Skeletal muscle tissue (tissue), 4 donors: ENCODE results near the gene HEXIM1. TPM values are rescaled to one million over a fixed set of nuclear protein-coding genes. Genes with fewer than 3 reads are reported as not detected.

Source experiments
- H3K27ac ChIP-seq: one replicate; pipeline ENCODE4 v1.7.0; 2013; ENCODE audit warnings: mild to moderate bottlenecking, low read depth, low read length, inconsistent platforms
- H3K27me3 ChIP-seq, 3 donors: one replicate each; pipeline ENCODE4 v1.7.0; 2013; ENCODE audit warnings: low read length in 3 of 3; ENCODE audit not compliant: control insufficient read depth in 3 of 3, insufficient read depth in 3 of 3
- H3K36me3 ChIP-seq, 3 donors: one replicate each; pipeline ENCODE4 v1.7.0; 2013; ENCODE audit warnings: low read length in 3 of 3; ENCODE audit not compliant: control insufficient read depth in 3 of 3, insufficient read depth in 3 of 3
- H3K4me1 ChIP-seq, 3 donors: one replicate each; pipeline ENCODE4 v1.7.0; 2013; ENCODE audit warnings: low read length in 3 of 3, mild to moderate bottlenecking in 3 of 3; ENCODE audit not compliant: control insufficient read depth in 3 of 3, insufficient read depth in 3 of 3
- H3K4me3 ChIP-seq, 3 donors: one replicate each; pipeline ENCODE4 v1.7.0; 2013; ENCODE audit warnings: low read length in 3 of 3
- H3K9ac ChIP-seq, 3 donors: one replicate each; pipeline ENCODE4 v1.7.0; 2013; ENCODE audit warnings: low read length in 3 of 3, mild to moderate bottlenecking in 3 of 3, moderate library complexity in 2 of 3, low read depth in 1 of 3
- H3K9me3 ChIP-seq, 3 donors: one replicate each; pipeline ENCODE4 v1.7.0; 2013; ENCODE audit warnings: low read length in 3 of 3; ENCODE audit not compliant: control insufficient read depth in 3 of 3
- total RNA-seq: library from RNA; depleted of rRNA; stranded (reverse); fragments of >200 nt; gene quantifications from one replicate; pipeline ENCODE4 v1.2.3, GENCODE V29; 2014
- donor health status: Osteomylitis.

Gene HEXIM1, protein sequence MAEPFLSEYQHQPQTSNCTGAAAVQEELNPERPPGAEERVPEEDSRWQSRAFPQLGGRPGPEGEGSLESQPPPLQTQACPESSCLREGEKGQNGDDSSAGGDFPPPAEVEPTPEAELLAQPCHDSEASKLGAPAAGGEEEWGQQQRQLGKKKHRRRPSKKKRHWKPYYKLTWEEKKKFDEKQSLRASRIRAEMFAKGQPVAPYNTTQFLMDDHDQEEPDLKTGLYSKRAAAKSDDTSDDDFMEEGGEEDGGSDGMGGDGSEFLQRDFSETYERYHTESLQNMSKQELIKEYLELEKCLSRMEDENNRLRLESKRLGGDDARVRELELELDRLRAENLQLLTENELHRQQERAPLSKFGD
- 14.6 TPM for total RNA-seq

GRCh38 chr17:45148183-45149036, at the start of gene HEXIM1:
Gene HEXIM1, plus strand, starts transcription at chr17:45148475. Its CDS starts 716 bp downstream, at chr17:45149191.
- H3K36me3 ChIP-seq = peaks cover 0 to 3% (median 0%) of the 10 kb centered on the region in 3 donors

DNA sequence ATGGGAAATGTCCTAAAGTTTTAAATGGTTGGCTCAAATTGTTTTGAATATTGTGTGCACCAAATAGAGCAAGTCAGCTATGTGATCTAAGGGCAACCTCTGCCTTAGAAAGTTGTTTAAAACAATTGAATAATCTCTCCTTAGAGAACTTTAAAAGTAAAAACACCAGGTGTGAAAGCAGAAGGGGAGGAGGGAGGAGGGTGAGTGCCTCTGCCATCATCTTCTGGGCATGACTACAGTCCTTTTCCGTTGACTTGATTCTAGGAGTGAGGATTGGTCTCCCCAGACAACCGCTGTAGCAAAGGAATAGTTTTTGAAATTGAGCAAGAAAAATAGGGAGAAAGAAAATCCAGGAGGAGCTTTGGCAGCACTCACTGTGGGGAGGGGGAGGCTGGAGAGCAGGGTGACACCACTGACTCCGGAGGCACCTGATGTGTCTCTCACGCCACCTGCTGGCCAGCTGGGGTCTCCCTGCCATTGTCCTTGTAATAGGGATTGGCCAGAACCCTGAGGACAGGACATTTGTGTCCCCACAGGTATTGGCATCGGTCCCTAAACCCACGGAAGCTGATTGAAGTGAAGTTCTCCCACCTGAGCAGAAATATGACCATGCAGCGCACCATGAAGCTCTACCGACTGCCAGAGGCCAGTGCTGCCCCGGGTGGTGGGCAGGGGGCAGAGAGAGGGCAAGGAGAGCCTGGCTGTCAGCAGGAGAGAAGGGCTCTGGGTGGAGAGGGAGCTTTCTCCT, 49.2 kb upstream of the HEXIM1 start:
- H3K27me3 ChIP-seq = no peaks in the 10 kb centered on the region
- H3K4me1 ChIP-seq = peaks cover 44 to 57% (median 55%) of the 10 kb centered on the region in 3 donors
- peaks cover 62 to 69% (median 63%) of the 10 kb centered on the region in 3 donors for H3K36me3 ChIP-seq
- no peaks in the 10 kb centered on the region for H3K9me3 ChIP-seq
- peak overlapping the region; percentile 40 for H3K27ac ChIP-seq
- no peak overlapping the region for H3K4me3 ChIP-seq
- H3K9ac ChIP-seq = peak overlapping the region in 2 of 3 donors; percentile 30 to 54

More at GRCh38 chr17:45148183-45149036, at the start of gene HEXIM1:
- peak within 1 kb of the TSS; percentile 93 to 99 (median 98) for H3K9ac ChIP-seq
- no peaks in the 10 kb centered on the region for H3K9me3 ChIP-seq
- no peaks in the 10 kb centered on the region for H3K27me3 ChIP-seq
- H3K4me3 ChIP-seq = peak within 1 kb of the TSS; percentile 96 to 97 (median 96)
- peaks cover 37 to 53% (median 37%) of the 10 kb centered on the region in 3 donors for H3K4me1 ChIP-seq
- peak within 1 kb of the TSS; percentile 99 for H3K27ac ChIP-seq

GRCh38 chr17:45101546-45101882, 46.8 kb upstream of the HEXIM1 start:
- Histone ChIP-seq H3K36me3 (peaks cover 73 to 77% (median 74%) of the 10 kb centered on the region in 3 donors), H3K9ac (peak overlapping the region in 2 of 3 donors; percentile 43 to 76), H3K4me1 (peaks cover 63 to 71% (median 71%) of the 10 kb centered on the region in 3 donors), H3K27me3 (no peaks in the 10 kb centered on the region), H3K9me3 (no peaks in the 10 kb centered on the region), H3K27ac (peak overlapping the region; percentile 33), H3K4me3 (no peak overlapping the region)

- Histone ChIP-seq H3K4me3 (no peak overlapping the region), H3K27me3 (no peaks in the 10 kb centered on the region), H3K27ac (peak overlapping the region; percentile 33), H3K36me3 (peaks cover 71 to 73% (median 73%) of the 10 kb centered on the region in 3 donors), H3K9me3 (no peaks in the 10 kb centered on the region), H3K4me1 (peaks cover 68 to 75% (median 73%) of the 10 kb centered on the region in 3 donors), H3K9ac (peak overlapping the region; percentile 43 to 76 (median 67))
Observed at GRCh38 chr17:45101883-45102811, 46.1 kb upstream of the HEXIM1 start.

DNA sequence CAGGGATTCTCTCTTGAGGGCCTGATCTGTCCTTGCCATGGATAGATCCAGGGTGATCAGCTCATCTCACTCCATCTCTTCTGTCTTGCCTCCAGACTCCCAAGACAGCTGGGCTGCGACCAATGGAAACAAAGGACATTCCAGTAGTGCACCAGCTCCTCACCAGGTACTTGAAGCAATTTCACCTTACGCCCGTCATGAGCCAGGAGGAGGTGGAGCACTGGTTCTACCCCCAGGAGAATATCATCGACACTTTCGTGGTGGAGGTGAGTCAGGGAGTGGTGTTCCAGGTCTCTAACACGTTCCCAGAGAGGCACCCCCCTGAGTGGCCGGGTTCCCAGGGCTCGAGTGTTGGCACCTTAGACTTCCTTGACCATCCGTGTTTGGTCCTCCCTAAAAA, 45.4 kb upstream of the HEXIM1 start:
- Histone ChIP-seq H3K9me3 (no peaks in the 10 kb centered on the region), H3K36me3 (peaks cover 66 to 70% (median 67%) of the 10 kb centered on the region in 3 donors), H3K27me3 (no peaks in the 10 kb centered on the region), H3K4me3 (peak overlapping the region in 1 of 3 donors; percentile 13), H3K4me1 (peaks cover 74 to 82% (median 79%) of the 10 kb centered on the region in 3 donors), H3K9ac (peak overlapping the region; percentile 6 to 76 (median 67)), H3K27ac (peak overlapping the region; percentile 33)

GRCh38 chr17:45103269-45103795, 44.9 kb upstream of the HEXIM1 start:
- Histone ChIP-seq H3K27ac (peak overlapping the region; percentile 33), H3K36me3 (peaks cover 61 to 67% (median 65%) of the 10 kb centered on the region in 3 donors), H3K9me3 (no peaks in the 10 kb centered on the region), H3K4me1 (peaks cover 75 to 82% (median 79%) of the 10 kb centered on the region in 3 donors), H3K4me3 (peak overlapping the region in 1 of 3 donors; percentile 13), H3K9ac (peak overlapping the region in 2 of 3 donors; percentile 67 to 76), H3K27me3 (no peaks in the 10 kb centered on the region)

- Histone ChIP-seq H3K9ac (peak overlapping the region in 2 of 3 donors; percentile 67 to 76), H3K27me3 (no peaks in the 10 kb centered on the region), H3K4me1 (peaks cover 76 to 82% (median 79%) of the 10 kb centered on the region in 3 donors), H3K9me3 (no peaks in the 10 kb centered on the region), H3K27ac (peak overlapping the region; percentile 51), H3K36me3 (peaks cover 61 to 64% (median 62%) of the 10 kb centered on the region in 3 donors), H3K4me3 (peak overlapping the region in 1 of 3 donors; percentile 22)
Observed at GRCh38 chr17:45104029-45104428, 44.2 kb upstream of the HEXIM1 start.

DNA sequence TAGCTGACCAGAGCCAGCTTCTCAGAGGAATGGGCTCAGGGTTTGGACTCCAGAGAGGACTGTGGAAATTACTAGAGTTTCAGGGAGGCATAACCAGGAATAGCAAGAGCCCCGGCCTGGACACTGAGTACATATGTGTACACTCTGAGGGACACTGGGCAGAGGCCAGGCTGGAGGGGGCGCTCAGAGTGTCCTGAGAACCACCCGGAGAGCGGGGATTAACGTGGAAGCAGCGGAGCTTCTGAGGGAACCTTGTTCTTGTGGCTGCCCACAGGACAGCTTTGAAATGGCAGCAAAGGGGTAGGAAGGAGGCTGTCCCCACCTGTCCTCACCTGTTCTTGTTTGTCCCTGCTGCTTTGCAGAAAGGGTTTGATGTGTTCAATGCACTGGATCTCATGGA, 43.8 kb upstream of the HEXIM1 start:
- Histone ChIP-seq H3K9ac (peak overlapping the region in 2 of 3 donors; percentile 67 to 76), H3K36me3 (peaks cover 58 to 60% (median 60%) of the 10 kb centered on the region in 3 donors), H3K27me3 (no peaks in the 10 kb centered on the region), H3K4me1 (peaks cover 79 to 84% (median 80%) of the 10 kb centered on the region in 3 donors), H3K27ac (peak overlapping the region; percentile 51), H3K9me3 (no peaks in the 10 kb centered on the region), H3K4me3 (peak overlapping the region in 1 of 3 donors; percentile 22)
